Embryonic facial prominence (tissue), 1 donor: Measurements from ENCODE around the gene ATP9A.
"Not testable (repeated sequence)": the region's sequence is repeated elsewhere in the genome, so short reads cannot be mapped to it uniquely, and the experiment has no call there.

ENCODE experiments used
- DNase-seq: peaks from one replicate; pipeline ENCODE4 v3.0.0-alpha.2; 2016; ENCODE audit errors: extremely low spot score

Gene ATP9A, protein sequence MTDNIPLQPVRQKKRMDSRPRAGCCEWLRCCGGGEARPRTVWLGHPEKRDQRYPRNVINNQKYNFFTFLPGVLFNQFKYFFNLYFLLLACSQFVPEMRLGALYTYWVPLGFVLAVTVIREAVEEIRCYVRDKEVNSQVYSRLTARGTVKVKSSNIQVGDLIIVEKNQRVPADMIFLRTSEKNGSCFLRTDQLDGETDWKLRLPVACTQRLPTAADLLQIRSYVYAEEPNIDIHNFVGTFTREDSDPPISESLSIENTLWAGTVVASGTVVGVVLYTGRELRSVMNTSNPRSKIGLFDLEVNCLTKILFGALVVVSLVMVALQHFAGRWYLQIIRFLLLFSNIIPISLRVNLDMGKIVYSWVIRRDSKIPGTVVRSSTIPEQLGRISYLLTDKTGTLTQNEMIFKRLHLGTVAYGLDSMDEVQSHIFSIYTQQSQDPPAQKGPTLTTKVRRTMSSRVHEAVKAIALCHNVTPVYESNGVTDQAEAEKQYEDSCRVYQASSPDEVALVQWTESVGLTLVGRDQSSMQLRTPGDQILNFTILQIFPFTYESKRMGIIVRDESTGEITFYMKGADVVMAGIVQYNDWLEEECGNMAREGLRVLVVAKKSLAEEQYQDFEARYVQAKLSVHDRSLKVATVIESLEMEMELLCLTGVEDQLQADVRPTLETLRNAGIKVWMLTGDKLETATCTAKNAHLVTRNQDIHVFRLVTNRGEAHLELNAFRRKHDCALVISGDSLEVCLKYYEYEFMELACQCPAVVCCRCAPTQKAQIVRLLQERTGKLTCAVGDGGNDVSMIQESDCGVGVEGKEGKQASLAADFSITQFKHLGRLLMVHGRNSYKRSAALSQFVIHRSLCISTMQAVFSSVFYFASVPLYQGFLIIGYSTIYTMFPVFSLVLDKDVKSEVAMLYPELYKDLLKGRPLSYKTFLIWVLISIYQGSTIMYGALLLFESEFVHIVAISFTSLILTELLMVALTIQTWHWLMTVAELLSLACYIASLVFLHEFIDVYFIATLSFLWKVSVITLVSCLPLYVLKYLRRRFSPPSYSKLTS

DNA sequence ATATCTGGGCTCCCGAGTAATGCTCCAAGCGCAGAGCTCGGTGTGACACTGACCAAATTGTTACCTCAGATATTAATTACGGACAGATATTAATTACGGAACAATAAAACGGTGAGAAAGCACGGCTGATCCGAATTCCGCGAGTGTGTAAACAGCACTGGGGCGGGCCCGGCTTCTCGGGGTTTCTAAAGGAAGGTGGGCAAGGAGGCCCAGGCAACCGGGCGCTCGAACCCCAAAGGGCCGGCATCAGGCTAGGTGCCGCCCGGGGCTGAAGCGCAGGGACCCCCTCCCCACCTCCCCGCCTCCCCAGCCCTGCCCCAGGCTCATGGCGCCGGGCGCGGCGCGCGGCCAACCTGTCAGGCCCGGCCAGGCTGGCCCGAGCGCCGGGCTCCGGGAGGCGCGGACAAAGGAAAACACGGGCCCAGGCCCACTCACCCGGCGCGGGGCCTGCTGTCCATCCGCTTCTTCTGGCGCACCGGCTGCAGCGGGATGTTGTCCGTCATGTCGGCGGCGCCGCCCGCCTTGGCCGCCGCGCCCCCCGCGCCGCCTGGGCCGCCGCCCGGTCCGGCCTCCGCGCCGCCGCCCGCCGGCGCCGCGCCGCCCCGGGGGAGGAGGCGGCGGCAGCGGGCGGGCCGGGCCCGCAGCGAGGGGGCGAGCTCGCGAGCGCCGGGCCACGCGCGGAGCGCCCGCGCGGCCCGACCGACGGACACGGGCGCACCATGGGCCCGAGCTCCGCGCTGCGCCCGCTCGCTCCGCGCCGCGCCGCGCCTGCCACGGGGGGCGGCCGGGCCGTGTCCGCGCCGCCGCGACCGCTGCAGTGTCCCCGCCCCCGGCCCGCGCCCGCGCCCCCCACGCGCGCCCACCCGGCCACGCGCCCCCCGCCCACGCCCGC, at the start of gene ATP9A:
ATP9A (minus strand) TSS at position 524 of the 892 bp plus-strand sequence; CDS start at position 503, 21 bp downstream.
- no peak for DNase-seq

DNA sequence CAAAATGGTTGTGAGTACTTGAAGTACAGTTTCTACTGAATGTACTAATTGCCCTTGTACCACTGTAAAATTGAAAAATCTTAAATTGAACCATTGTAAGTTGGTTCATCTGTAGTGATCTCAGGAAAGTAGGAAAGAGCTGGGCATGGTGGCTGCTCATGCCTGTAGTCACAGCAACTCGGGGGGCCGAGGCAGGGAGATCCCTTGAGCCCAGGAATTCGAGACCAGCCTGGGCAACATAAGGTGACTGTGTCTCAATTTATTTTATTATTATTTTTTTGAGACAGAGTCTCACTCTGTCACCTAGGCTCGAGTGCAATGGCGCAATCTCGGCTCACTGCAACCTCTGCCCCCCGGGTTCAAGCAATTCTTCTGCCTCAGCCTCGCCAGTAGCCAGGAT, 48.7 kb upstream of the ATP9A start:
- not testable (repeated sequence) for DNase-seq

DNA sequence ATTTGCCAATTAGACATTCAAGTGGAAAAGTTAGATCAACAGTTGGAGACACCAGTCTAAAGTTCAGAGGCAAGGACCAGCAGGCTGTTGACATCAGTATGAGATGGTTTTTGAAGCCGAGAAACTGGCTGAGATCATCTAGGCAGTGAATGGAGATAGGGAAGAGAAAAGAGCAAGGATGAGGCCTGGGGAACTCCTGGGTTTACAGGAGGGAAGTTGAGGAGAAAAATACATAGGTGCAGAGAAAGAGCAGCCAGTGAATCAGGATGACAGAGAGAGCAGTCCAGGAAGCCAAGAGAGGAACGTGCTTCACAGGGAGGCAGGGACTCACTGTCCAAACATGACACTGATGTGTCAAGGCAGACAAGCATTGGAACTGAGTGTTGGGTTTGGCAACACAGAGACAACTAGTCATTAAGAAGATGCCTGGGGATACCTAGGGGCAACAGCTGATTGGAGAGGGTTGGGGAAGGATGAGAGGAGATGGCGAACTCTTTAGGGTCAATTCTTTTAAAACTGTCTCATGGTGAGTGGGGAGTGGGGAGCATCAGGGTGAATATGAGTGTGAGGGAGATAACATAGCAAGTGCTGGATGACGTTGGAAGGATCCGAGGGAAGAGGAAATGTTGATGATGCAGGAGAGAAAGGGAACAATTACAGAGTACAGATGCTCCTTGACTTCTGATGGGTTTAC, 47.3 kb upstream of the ATP9A start:
- no peak for DNase-seq

DNA sequence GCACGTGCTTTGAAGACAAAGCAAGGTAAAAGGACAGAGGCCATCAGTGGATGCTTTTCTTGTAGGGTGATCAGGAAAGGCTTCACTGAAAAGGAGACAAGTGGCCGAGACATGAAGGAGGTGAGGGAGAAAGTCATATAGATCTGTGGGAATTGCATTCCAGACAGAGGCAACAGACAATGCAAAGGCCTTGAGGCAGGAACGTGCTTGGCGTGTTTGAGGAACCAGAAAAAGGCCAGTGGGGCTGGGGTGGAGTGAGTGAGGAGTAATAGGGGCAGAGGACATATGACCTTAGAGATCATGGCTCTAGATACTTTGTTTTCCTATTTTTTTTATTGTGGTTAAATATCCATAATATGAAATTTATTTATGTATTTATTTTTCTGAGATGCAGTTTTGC, 44.7 kb upstream of the ATP9A start:
- DNase-seq: no peak

DNA sequence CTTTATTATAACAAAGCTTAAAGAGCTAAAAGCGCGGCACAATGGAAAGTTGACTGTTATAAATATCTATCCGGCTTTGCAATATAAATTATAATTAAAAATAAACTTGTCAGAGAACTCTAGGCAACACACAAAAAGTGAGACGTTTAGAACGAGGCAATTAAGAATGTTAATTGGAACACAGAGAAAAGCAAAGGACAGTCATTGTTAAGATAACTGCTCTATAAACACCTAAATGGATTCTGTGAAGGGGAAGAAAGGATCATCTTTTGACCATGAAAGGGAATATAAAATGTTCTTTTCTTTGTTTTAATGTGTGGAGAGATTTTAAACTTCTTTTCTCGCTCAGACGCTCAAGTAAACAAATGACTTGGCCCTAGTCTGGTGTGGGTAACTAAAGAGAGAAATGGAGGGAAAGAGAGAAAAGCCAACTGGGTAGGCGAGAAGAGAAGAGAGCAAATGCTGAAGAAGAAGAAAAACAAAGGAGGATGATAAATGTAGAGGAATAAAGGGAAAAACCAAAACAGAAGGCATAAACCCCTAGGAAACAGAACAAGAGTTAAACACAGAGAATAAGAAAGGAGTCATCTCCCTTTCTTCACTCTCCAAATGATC, 43.4 kb upstream of the ATP9A start:
- DNase-seq: no peak

DNA sequence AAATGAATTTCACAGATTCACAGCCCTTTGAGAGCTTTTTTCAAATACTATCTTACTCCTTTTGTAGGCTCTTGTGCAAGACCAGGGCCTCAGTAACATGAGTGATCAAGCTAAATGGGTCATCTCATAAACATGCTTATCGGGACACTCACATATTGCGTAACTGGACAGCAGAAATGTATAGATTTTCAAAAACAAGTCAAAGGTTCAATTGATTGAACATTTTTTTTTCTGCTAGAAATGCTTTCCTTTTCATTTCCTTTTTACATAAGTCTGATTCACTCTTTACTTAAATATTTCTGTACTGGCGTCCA, 42.8 kb upstream of the ATP9A start:
- no peak for DNase-seq

DNA sequence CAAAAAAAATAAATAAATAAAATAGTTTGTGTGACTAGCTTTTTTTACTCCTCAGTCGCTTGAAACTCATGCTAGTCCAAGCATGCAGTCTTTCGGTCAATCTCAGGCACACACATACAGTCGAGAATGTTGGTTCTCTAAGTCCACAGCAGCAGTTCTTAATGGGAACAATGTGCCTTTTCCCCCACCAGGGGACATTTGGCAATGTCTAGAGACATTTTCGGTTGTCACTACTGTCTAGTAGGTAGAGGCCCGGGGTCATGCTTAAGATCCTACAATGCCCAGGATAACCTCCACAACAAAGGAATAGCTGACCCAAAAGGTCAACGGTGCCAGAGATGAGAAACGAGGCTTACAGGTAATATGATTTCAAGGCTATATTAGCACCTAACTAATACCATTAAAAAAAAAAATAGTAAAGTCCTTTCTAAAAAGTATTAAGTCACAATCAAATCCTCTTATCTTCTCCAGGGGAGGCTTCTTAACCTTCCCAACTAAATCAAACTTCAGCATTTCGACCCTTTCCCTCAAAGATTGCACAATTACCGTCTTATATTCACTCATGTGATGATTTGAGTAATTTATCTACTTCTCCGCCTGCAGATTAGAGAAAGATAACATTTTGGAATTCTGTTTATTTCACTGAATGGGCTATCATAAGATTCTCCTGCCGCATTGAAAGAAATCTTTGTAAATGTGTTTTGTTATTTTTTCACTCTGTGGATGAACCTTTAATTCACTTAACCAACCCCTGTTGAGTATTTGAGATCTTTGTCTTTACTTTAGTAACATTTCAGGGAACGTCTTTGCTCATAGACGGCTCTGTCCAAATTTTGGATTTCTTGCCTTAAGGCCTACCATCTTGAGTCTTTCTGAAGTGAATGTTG, 42.2 kb upstream of the ATP9A start:
- DNase-seq: no peak

DNA sequence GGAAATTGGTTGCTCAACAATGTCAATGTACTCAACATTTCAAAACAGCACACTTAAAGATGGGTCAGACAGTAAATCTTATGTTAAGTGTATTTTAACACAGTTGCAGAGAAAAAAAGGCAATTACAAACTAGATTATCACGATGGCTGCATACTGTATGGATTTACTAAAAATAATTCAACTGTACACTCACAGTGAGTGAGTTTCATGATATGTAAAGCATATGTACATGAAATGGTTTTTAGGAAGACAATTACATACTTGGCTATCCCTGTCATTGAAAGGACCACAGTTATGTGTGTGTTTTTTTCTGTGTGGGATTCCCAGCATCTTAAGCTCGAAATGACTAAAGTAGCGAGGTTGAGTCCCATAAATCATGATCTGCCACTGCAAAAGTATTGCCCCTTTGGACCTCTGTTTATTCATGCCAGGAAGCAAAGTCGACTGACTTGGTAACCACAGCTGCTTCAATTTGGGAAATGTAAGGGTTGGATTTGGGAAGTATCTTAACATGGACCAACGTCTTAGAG, 39.6 kb upstream of the ATP9A start:
- no peak for DNase-seq

DNA sequence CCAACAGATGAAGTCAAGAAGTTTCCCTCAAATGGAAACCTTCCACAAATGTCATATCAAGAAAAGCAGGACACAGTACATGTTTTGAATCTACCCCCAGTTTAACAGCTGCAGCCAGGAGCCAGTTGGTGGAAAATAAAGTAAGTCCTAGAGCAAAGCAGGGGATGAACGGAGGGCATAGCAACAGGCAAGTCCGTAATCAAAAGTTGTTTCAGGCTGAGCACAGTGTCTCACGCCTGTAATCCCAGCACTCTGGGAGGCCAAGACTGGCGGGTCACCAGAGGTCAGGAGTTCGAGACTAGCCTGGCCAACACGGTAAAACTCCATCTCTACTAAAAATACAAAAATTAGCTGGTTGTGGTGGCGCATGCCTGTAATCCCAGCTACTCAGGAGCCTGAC, 36.6 kb upstream of the ATP9A start:
- no peak for DNase-seq

DNA sequence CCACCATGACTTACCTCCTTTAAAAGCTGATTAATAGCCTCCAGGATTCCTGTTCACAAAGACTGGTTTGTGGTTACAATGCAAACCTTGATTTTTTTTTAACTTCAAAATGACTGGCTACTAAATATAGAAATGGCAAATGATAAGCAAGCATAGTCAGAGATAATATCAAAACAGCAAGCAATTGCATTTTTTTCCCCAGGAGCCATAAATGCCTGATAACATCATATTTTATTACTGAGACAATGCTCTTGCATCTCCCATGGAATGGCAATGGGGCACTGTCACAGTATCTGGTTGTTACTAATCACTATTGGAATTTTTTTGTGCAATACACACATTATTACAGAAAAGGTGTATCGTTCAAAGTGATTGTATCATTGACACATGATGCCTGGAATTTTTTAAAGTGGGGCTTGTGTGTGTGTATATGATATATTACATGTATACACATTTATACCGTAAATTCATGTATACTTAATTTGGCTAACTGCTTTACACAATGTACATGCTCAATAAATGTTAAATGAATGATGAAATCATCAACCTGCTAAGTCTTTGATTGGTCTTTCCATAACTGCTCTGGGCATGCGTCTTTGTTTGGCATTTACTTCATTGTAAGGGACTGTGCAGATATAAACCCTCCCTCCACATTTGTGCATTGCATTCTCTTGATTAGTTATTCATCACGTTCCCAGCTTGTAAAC, 35.1 kb upstream of the ATP9A start:
- DNase-seq: no peak

DNA sequence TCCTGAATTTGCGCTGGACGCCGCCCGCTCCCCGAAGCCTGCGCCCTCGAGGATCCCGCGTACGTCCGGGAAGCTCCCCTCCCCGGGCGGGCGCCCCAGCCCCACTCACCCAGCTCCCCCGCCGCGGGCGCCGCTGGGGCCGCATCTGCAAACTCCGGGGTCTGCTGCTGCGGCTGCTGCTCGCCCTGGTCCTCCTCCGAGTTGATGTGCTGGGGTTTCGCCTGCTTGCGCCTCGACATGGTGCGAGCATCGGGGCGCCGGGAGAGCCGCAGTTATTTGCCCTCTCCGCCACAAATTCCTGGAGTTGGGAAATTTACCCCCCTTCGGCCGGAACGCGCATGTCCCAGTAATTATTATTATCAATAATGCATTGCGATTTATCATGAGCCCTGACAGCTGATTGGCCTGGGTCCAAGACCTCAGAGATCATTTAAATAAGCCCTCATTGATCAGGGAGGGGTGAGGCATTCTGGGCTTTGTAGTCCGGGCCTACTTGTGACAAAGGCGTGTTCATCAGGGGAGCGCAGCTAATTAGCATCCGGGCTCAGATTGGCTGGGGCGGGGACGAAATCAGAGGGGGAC, 34.1 kb upstream of the ATP9A start, which contains the start of gene SALL4:
SALL4 (minus strand) TSS at position 352 of the 582 bp plus-strand sequence; CDS start at position 239, 113 bp downstream.
- DNase-seq: no peak

DNA sequence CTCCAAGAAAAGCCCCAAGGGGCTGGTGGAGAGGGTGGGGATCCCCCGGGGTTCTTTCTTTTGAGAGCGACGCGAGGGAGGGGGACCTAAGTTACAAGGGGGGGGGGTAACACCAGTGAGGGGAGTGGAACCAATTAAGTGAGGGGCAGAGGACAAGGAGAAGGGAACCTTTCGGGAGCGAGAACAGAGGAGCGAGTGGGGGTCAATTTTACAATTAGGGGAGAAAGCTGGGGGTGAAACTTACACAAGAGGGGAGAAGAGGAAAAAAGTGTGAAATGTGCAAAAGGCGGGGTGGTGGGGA, 33.6 kb upstream of the ATP9A start:
- DNase-seq: no peak

DNA sequence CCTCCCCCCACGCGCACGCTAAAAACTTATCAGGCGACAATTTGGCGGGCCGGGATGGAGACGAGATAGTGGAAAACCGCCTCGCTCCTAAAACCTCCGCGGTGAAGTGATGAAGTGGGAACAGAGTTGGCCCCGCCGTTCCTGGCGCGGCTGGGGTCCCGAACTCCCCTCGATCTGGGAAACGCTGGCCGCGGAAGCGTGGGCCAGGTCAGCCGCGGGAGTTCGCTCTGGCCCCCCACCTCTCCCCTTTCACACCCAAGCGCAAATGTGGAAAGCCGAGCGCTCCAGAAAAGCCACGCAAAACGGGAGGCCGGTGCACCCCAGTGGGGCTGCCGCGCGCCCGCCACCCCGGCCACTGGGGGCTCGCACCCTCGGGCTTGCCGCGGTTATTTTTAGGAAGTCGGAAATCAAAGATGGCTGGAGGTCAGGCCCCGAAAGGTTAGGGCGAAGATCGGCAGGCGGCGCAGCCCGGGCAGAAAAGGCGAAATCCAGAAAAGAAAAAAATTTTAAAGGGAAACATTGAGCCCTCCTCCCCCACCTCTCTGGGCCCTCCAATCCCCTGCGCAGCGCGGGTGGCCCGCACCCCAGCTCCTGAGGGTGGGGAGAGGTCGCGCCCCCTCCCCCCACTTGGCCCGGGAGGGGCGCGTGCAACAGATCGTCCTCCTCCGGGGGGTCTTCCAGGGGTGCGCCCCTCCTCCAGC, 33.1 kb upstream of the ATP9A start:
- no peak for DNase-seq

DNA sequence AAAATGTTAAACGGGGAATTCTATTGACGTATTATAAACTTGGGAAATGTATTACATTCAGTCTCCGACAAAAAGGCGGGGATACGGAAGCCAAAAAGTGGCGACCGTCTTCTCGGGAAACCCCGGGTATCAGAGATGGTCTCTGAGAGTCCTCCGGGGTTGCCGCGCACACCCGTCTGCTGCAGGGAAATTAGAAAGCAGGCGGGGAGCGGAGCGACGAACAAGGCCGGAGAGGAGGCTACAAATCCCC, 32.6 kb upstream of the ATP9A start:
- no peak for DNase-seq

DNA sequence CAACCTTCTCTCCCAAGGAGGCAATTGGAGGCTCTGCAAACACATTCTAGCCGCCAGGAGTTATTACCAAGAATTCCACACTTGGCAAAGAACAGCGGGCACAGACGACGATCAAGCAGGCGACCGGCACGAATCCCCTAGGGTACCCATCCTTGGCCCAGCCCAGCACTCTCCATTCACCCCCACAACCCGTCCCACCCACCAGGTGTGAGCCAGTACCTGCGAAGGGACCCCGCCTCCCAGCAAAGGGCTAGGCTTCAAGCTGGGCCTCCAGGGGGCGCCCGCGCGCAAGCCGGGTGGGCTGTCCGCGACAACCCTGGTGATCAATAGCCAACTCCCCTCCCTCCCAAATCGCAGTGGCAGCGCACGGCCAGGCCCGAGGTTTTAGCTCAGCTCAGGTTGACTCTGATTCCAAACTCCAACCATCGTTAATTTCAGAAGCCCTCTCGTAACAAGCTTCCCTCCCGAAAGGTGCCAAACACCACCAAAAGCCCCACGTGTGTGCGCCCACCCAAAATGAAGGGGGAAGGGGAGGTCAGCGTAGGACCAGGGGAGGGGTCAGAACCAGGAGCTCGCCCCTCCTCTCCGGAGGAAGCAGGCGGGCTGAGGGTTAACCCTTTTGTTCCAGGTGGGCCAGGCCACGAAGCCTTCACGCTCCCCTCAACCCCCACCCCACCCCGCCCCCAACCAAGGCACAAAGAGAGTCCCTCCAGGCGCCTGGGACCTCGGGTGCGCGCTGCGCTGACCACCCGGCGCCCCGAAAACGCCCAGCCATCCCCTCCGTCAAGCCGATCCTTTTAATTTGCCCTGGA, 32.1 kb upstream of the ATP9A start:
- no peak for DNase-seq

DNA sequence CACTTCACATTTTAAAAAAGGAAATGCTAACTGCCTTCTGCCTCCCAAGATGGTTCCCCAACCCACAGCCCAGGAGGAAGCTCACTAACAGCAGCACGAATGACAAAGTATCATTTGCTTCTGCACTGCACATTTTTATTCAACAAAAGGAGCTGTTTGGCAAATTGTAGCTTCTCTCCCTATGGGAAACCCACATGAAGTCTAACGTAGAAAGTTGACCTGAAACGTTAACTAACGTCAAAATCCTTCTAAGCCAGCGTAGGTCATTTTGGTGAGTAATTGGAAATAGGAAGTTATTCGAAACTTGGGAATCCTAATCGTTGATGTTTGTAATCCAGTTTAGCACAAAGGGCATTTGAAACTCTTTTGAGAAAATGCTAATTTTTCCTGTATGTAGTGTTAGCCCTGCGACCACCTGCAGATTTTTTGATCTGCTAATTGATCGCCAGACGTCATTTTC, 31.2 kb upstream of the ATP9A start:
- no peak for DNase-seq

DNA sequence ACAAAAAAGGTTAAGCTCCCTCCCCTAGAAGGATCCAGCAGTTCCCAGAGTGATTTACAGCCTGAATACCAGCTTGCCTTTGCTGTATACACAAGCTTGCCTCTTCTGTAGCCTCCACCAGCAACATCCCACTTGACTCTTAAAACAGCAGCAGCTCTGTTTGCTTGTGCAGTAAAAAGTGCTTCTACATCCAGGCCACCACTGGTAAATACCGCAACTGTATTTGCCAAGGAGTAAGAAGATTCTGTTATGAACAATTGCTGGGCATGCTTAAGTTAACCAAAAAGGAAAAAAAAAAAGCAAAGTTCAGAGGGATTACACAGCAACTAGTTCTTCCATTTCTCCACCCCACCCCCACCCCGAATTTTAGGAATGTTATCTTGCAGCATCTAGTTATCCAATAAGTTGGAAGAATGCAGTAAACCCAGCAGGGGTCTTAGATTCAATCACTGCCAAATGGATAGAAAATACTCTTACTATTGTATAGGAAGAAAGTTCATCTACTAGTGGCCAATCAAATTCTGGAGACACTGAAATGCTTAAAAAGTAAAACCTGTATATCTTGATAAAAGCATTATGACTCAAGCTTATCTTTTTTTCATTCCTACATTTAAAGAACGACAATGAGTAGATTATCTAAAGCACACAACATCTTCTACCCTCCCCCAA, 29.3 kb upstream of the ATP9A start:
- no peak for DNase-seq
